ENCODE data around the gene DCLK3.

Gene DCLK3

GRCh38 chr3:36741285-36741684, 23.1 kb downstream of the DCLK3 start:
- Histone ChIP-seq H4K8ac (ENCODE audit: low read depth, low read length) (no peak overlapping the region), H2BK15ac (replicated peaks; ENCODE audit: low read depth) (no peak overlapping the region), H2BK120ac (ENCODE audit: low read depth, low read length) (no peak overlapping the region), H3K79me2 (ENCODE audit: control insufficient read depth, insufficient read depth, low read length) (no peaks in the 10 kb centered on the region), H3K4ac (ENCODE audit: low read depth, low read length) (no peak overlapping the region), H3K56ac (ENCODE audit: low read length) (no peak overlapping the region), H3K79me1 (ENCODE audit: low read length) (no peaks in the 10 kb centered on the region), H3K27me3 (ENCODE audit: insufficient read depth, low read length, poor library complexity) (no peaks in the 10 kb centered on the region), H3K9ac (ENCODE audit: low read length) (no peak overlapping the region), H3K23ac (ENCODE audit: low read length) (no peak overlapping the region), H2AK5ac (ENCODE audit: low read length) (no peak overlapping the region), H4K5ac (ENCODE audit: low read length) (no peak overlapping the region), H3K27ac (ENCODE audit: low read depth, low read length) (no peak overlapping the region), H3K4me3 (ENCODE audit: low read length) (no peak overlapping the region), H3K36me3 (ENCODE audit: control insufficient read depth, insufficient read depth, low read length) (no peaks in the 10 kb centered on the region), H2BK5ac (ENCODE audit: low read length) (no peak overlapping the region), H3K4me1 (ENCODE audit: control insufficient read depth, low read depth, low read length) (peaks cover 5% of the 10 kb centered on the region), H3K4me2 (ENCODE audit: low read length) (no peak overlapping the region), H3K18ac (ENCODE audit: low read length) (no peak overlapping the region)
- peak; percentile 56 for DNase-seq
- WGBS (ENCODE audit: extremely low coverage, insufficient coverage, low lambda C conversion rate), result no CpG with 5 or more reads among the region's 2 CpGs

DNA sequence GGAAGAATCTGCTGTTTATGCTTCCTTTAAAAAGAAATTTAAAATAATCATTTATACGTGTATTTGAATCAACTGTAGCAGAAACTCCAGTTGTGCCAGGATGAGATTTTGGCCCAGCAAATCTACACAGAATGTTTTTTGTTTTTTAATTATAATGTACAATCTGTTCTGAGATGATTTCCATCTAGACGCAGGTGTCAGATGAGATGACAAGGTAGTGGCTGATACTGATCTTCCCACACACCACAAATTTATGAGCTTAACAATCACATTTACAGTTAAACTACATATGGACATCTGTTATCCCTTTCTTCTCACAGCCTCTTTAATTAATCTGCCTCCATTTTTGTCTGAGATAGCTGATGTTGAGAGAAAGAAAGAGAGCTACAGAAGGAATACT, 23.6 kb downstream of the DCLK3 start:
- Histone ChIP-seq H2BK120ac (ENCODE audit: low read depth, low read length) (no peak overlapping the region), H2AK5ac (ENCODE audit: low read length) (no peak overlapping the region), H3K4me2 (ENCODE audit: low read length) (no peak overlapping the region), H3K9ac (ENCODE audit: low read length) (no peak overlapping the region), H3K79me2 (ENCODE audit: control insufficient read depth, insufficient read depth, low read length) (no peaks in the 10 kb centered on the region), H3K4ac (ENCODE audit: low read depth, low read length) (no peak overlapping the region), H2BK5ac (ENCODE audit: low read length) (no peak overlapping the region), H4K8ac (ENCODE audit: low read depth, low read length) (no peak overlapping the region), H4K5ac (ENCODE audit: low read length) (no peak overlapping the region), H3K4me3 (ENCODE audit: low read length) (no peak overlapping the region), H3K27ac (ENCODE audit: low read depth, low read length) (no peak overlapping the region), H3K4me1 (ENCODE audit: control insufficient read depth, low read depth, low read length) (peaks cover 6% of the 10 kb centered on the region), H3K56ac (ENCODE audit: low read length) (no peak overlapping the region), H3K18ac (ENCODE audit: low read length) (no peak overlapping the region), H3K23ac (ENCODE audit: low read length) (no peak overlapping the region), H2BK15ac (replicated peaks; ENCODE audit: low read depth) (no peak overlapping the region), H3K36me3 (ENCODE audit: control insufficient read depth, insufficient read depth, low read length) (no peaks in the 10 kb centered on the region), H3K79me1 (ENCODE audit: low read length) (no peaks in the 10 kb centered on the region), H3K27me3 (ENCODE audit: insufficient read depth, low read length, poor library complexity) (no peaks in the 10 kb centered on the region)
- WGBS (ENCODE audit: extremely low coverage, insufficient coverage, low lambda C conversion rate), result no CpG with 5 or more reads among the region's 2 CpGs
- DNase-seq, result no peak

DNA sequence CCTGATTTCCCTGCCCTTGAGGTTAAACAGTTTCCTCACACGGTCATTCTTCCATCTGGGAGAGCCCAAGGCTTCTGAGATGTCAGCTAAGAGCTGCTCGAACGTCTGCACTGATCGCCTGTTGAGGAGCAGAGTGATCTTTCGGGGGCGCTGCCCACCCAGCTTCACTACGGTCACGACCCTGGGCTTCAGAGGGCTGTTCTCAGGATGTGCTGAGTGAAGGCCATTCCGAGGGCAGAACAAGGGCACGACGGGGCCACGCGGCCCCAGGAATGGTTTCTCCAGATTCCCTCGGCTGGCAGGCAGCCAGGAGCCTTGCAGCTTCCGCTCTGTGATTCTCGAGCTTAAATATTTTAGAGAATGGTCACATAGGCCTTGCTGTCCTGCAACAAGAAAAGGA, 25.7 kb downstream of the DCLK3 start:
- no peak overlapping the region for H3K4me3 ChIP-seq (ENCODE audit: low read length)
- no peaks in the 10 kb centered on the region for H3K79me1 ChIP-seq (ENCODE audit: low read length)
- H3K27me3 ChIP-seq (ENCODE audit: insufficient read depth, low read length, poor library complexity), result no peaks in the 10 kb centered on the region
- no peak overlapping the region for H3K56ac ChIP-seq (ENCODE audit: low read length)
- H3K9ac ChIP-seq (ENCODE audit: low read length), result no peak overlapping the region
- H2BK5ac ChIP-seq (ENCODE audit: low read length), result no peak overlapping the region
- H3K4me2 ChIP-seq (ENCODE audit: low read length), result no peak overlapping the region
- no peaks in the 10 kb centered on the region for H3K36me3 ChIP-seq (ENCODE audit: control insufficient read depth, insufficient read depth, low read length)
- H3K79me2 ChIP-seq (ENCODE audit: control insufficient read depth, insufficient read depth, low read length), result no peaks in the 10 kb centered on the region
- H2BK120ac ChIP-seq (ENCODE audit: low read depth, low read length), result no peak overlapping the region
- no peak overlapping the region for H2AK5ac ChIP-seq (ENCODE audit: low read length)
- no peak overlapping the region for H3K4ac ChIP-seq (ENCODE audit: low read depth, low read length)
- no peak overlapping the region for H4K8ac ChIP-seq (ENCODE audit: low read depth, low read length)
- H3K27ac ChIP-seq (ENCODE audit: low read depth, low read length), result no peak overlapping the region
- H2BK15ac ChIP-seq (replicated peaks; ENCODE audit: low read depth), result no peak overlapping the region
- peaks cover 8% of the 10 kb centered on the region for H3K4me1 ChIP-seq (ENCODE audit: control insufficient read depth, low read depth, low read length)
- no peak for DNase-seq
- no peak overlapping the region for H4K5ac ChIP-seq (ENCODE audit: low read length)
- no peak overlapping the region for H3K18ac ChIP-seq (ENCODE audit: low read length)
- H3K23ac ChIP-seq (ENCODE audit: low read length), result no peak overlapping the region
- WGBS (ENCODE audit: extremely low coverage, insufficient coverage, low lambda C conversion rate), result no CpG with 5 or more reads among the region's 16 CpGs

DNA sequence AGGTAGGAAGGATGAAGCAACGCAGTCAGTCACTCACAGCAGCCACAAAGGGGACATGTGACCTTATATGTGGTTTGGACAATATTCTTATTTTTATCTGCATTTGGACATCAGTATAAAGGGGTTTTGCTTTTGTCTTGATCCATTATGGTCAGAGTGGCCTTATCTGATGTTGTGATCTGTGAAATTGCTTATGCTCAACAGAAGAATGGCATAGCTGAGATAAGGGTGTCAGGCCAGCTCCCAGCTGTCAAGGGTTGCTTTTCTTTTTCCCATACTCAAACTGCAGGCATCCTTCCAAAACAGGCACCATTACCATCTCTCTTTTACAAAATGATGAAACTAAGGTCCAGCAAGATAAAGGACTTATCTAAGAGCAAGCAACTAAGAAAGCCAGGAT, 28.1 kb downstream of the DCLK3 start:
- no CpG with 5 or more reads among the region's 1 CpG for WGBS (ENCODE audit: extremely low coverage, insufficient coverage, low lambda C conversion rate)
- DNase-seq, result no peak
- Histone ChIP-seq H3K4me2 (ENCODE audit: low read length) (no peak overlapping the region), H4K8ac (ENCODE audit: low read depth, low read length) (no peak overlapping the region), H3K27ac (ENCODE audit: low read depth, low read length) (no peak overlapping the region), H3K79me2 (ENCODE audit: control insufficient read depth, insufficient read depth, low read length) (no peaks in the 10 kb centered on the region), H2BK5ac (ENCODE audit: low read length) (no peak overlapping the region), H3K18ac (ENCODE audit: low read length) (no peak overlapping the region), H3K9ac (ENCODE audit: low read length) (no peak overlapping the region), H3K79me1 (ENCODE audit: low read length) (no peaks in the 10 kb centered on the region), H4K5ac (ENCODE audit: low read length) (no peak overlapping the region), H3K4me1 (ENCODE audit: control insufficient read depth, low read depth, low read length) (peaks cover 14% of the 10 kb centered on the region), H2BK15ac (replicated peaks; ENCODE audit: low read depth) (no peak overlapping the region), H2AK5ac (ENCODE audit: low read length) (no peak overlapping the region), H3K56ac (ENCODE audit: low read length) (no peak overlapping the region), H2BK120ac (ENCODE audit: low read depth, low read length) (no peak overlapping the region), H3K4ac (ENCODE audit: low read depth, low read length) (no peak overlapping the region), H3K4me3 (ENCODE audit: low read length) (no peak overlapping the region), H3K36me3 (ENCODE audit: control insufficient read depth, insufficient read depth, low read length) (no peaks in the 10 kb centered on the region), H3K23ac (ENCODE audit: low read length) (no peak overlapping the region), H3K27me3 (ENCODE audit: insufficient read depth, low read length, poor library complexity) (no peaks in the 10 kb centered on the region)

DNA sequence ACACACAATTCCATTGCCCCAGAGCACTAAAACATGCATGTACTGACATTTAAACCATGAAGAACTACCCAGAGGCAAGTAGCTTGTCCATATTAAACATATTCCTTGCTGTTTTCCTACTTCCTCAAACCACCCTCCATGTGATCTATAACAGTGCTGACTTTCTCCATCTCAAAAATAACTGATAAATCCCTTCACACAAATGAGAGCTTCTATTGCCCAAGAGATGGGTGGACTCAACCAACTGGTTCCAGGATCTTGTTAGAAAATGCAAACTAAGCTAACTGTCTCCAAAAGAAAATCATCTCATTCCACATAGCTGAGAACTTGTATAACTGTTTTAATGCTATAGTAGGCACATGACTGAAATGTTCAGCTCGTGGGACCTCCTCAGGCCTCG, 29.6 kb downstream of the DCLK3 start:
- no peaks in the 10 kb centered on the region for H3K36me3 ChIP-seq (ENCODE audit: control insufficient read depth, insufficient read depth, low read length)
- no peak overlapping the region for H2BK15ac ChIP-seq (replicated peaks; ENCODE audit: low read depth)
- no peak overlapping the region for H2BK5ac ChIP-seq (ENCODE audit: low read length)
- H4K5ac ChIP-seq (ENCODE audit: low read length), result no peak overlapping the region
- H3K56ac ChIP-seq (ENCODE audit: low read length), result no peak overlapping the region
- H3K18ac ChIP-seq (ENCODE audit: low read length), result no peak overlapping the region
- DNase-seq, result no peak
- H3K79me1 ChIP-seq (ENCODE audit: low read length), result no peaks in the 10 kb centered on the region
- peaks cover 14% of the 10 kb centered on the region for H3K4me1 ChIP-seq (ENCODE audit: control insufficient read depth, low read depth, low read length)
- H3K4me2 ChIP-seq (ENCODE audit: low read length), result no peak overlapping the region
- no peak overlapping the region for H3K23ac ChIP-seq (ENCODE audit: low read length)
- no CpG with 5 or more reads among the region's 2 CpGs for WGBS (ENCODE audit: extremely low coverage, insufficient coverage, low lambda C conversion rate)
- no peak overlapping the region for H3K4ac ChIP-seq (ENCODE audit: low read depth, low read length)
- no peak overlapping the region for H2AK5ac ChIP-seq (ENCODE audit: low read length)
- no peak overlapping the region for H2BK120ac ChIP-seq (ENCODE audit: low read depth, low read length)
- H3K27ac ChIP-seq (ENCODE audit: low read depth, low read length), result no peak overlapping the region
- no peak overlapping the region for H4K8ac ChIP-seq (ENCODE audit: low read depth, low read length)
- H3K79me2 ChIP-seq (ENCODE audit: control insufficient read depth, insufficient read depth, low read length), result no peaks in the 10 kb centered on the region
- no peak overlapping the region for H3K4me3 ChIP-seq (ENCODE audit: low read length)
- H3K9ac ChIP-seq (ENCODE audit: low read length), result no peak overlapping the region
- no peaks in the 10 kb centered on the region for H3K27me3 ChIP-seq (ENCODE audit: insufficient read depth, low read length, poor library complexity)

DNA sequence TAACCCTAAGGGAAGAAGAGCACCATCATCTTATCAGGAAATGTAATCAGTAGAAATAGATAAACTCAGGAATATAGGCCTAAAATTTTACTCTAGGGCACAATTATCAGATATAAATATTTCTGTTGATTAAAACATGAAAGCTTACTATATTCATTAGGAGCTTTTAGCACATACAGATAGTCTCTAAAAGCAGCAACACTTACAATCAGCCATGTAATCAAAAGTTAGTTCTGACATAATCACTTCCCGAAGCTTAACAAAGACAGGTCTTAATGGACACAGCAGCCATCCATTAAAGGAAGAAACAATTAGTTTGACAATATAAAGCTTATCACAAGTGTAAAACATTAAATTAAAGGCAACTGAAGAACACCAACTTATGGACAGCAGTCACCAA, 30.6 kb downstream of the DCLK3 start:
- no peak overlapping the region for H2AK5ac ChIP-seq (ENCODE audit: low read length)
- no peak overlapping the region for H3K4me2 ChIP-seq (ENCODE audit: low read length)
- no peaks in the 10 kb centered on the region for H3K79me1 ChIP-seq (ENCODE audit: low read length)
- H3K4me1 ChIP-seq (ENCODE audit: control insufficient read depth, low read depth, low read length), result peaks cover 14% of the 10 kb centered on the region
- H3K56ac ChIP-seq (ENCODE audit: low read length), result no peak overlapping the region
- H3K23ac ChIP-seq (ENCODE audit: low read length), result no peak overlapping the region
- no peaks in the 10 kb centered on the region for H3K27me3 ChIP-seq (ENCODE audit: insufficient read depth, low read length, poor library complexity)
- no peak overlapping the region for H3K27ac ChIP-seq (ENCODE audit: low read depth, low read length)
- no CpG with 5 or more reads among the region's 1 CpG for WGBS (ENCODE audit: extremely low coverage, insufficient coverage, low lambda C conversion rate)
- peak; percentile 53 for DNase-seq
- no peaks in the 10 kb centered on the region for H3K79me2 ChIP-seq (ENCODE audit: control insufficient read depth, insufficient read depth, low read length)
- H3K4me3 ChIP-seq (ENCODE audit: low read length), result no peak overlapping the region
- no peak overlapping the region for H4K8ac ChIP-seq (ENCODE audit: low read depth, low read length)
- no peak overlapping the region for H3K9ac ChIP-seq (ENCODE audit: low read length)
- H2BK5ac ChIP-seq (ENCODE audit: low read length), result no peak overlapping the region
- no peaks in the 10 kb centered on the region for H3K36me3 ChIP-seq (ENCODE audit: control insufficient read depth, insufficient read depth, low read length)
- no peak overlapping the region for H2BK120ac ChIP-seq (ENCODE audit: low read depth, low read length)
- no peak overlapping the region for H4K5ac ChIP-seq (ENCODE audit: low read length)
- H3K4ac ChIP-seq (ENCODE audit: low read depth, low read length), result no peak overlapping the region
- no peak overlapping the region for H2BK15ac ChIP-seq (replicated peaks; ENCODE audit: low read depth)
- no peak overlapping the region for H3K18ac ChIP-seq (ENCODE audit: low read length)
